SU-DHL-6 (cell line): ENCODE data around the gene RBP3.

ENCODE experiments used
- CTCF ChIP-seq: fragments of 200-600 bp; sonication (generic); IDR thresholded peaks from one replicate; pipeline ENCODE4 v1.5.1; 2017; ENCODE audit warnings: antibody characterized with exemption, mild to moderate bottlenecking, low read length, moderate library complexity; ENCODE audit not compliant: insufficient read depth, poor library complexity, severe bottlenecking
- EZH2phosphoT487 ChIP-seq: fragments of 200-600 bp; sonication (generic), shearing (Covaris generic); conservative IDR thresholded peaks from 2 replicates; pipeline ENCODE4 v1.6.1; 2018; ENCODE audit warnings: mild to moderate bottlenecking, antibody characterized with exemption, low read length, moderate library complexity, mixed read lengths

GRCh38 chr10:47319784-47320183 is 28.4 kb upstream of the RBP3 start:
- no peak for TF ChIP-seq CTCF
- TF ChIP-seq EZH2phosphoT487 = no peak
